Mesendoderm (in vitro differentiated cells): Measurements from ENCODE around the gene DHRS4.
"Not testable (repeated sequence)": the region's sequence is repeated elsewhere in the genome, so short reads cannot be mapped to it uniquely, and the experiment has no call there.

ENCODE experiments used
- DNase-seq: peaks from one replicate; pipeline ENCODE4 v3.0.0; 2013
- H2AK5ac ChIP-seq: 2 replicates; pipeline ENCODE4 v1.6.1; 2013; ENCODE audit warnings: low read length, inconsistent platforms
- H2BK120ac ChIP-seq: 2 replicates; pipeline ENCODE4 v1.6.1; 2013; ENCODE audit warnings: low read depth, mild to moderate bottlenecking, low read length, moderate library complexity, mixed read lengths
- H2BK15ac ChIP-seq: replicated peaks from 2 replicates; pipeline ENCODE4 v1.6.1; 2013; ENCODE audit warnings: low read depth, mild to moderate bottlenecking, moderate library complexity
- H2BK5ac ChIP-seq: 2 replicates; pipeline ENCODE4 v1.6.1; 2013; ENCODE audit warnings: low read length, inconsistent platforms
- H3K18ac ChIP-seq: 2 replicates; pipeline ENCODE4 v1.6.1; 2013; ENCODE audit warnings: mild to moderate bottlenecking, low read length, mixed read lengths
- H3K23ac ChIP-seq: one replicate; pipeline ENCODE4 v1.6.1; 2013; ENCODE audit warnings: low read length
- H3K27ac ChIP-seq: 2 replicates; pipeline ENCODE4 v1.5.1; 2013; ENCODE audit warnings: low read depth, mild to moderate bottlenecking, inconsistent platforms, low read length, moderate library complexity
- H3K27me3 ChIP-seq: 2 replicates; pipeline ENCODE4 v1.6.1; 2013; ENCODE audit warnings: low read length, control low read depth, mild to moderate bottlenecking, inconsistent platforms; ENCODE audit not compliant: insufficient read depth, poor library complexity
- H3K36me3 ChIP-seq: 2 replicates; pipeline ENCODE4 v1.6.1; 2013; ENCODE audit warnings: low read length, inconsistent platforms; ENCODE audit not compliant: control insufficient read depth, insufficient read depth
- H3K4ac ChIP-seq: one replicate; pipeline ENCODE4 v1.6.1; 2013; ENCODE audit warnings: low read depth, mild to moderate bottlenecking, low read length, moderate library complexity
- H3K4me1 ChIP-seq: 2 replicates; pipeline ENCODE4 v1.6.1; 2013; ENCODE audit warnings: low read depth, low read length, inconsistent platforms; ENCODE audit not compliant: control insufficient read depth
- H3K4me2 ChIP-seq: 2 replicates; pipeline ENCODE4 v1.6.1; 2013; ENCODE audit warnings: low read length
- H3K4me3 ChIP-seq: 2 replicates; pipeline ENCODE4 v1.5.1; 2013; ENCODE audit warnings: mild to moderate bottlenecking, low read length
- H3K56ac ChIP-seq: one replicate; pipeline ENCODE4 v1.6.1; 2013; ENCODE audit warnings: low read length
- H3K79me1 ChIP-seq: 2 replicates; pipeline ENCODE4 v1.6.1; 2013; ENCODE audit warnings: low read length, inconsistent platforms
- H3K79me2 ChIP-seq: 2 replicates; pipeline ENCODE4 v1.6.1; 2013; ENCODE audit warnings: mild to moderate bottlenecking, low read length; ENCODE audit not compliant: control insufficient read depth, insufficient read depth
- H3K9ac ChIP-seq: 2 replicates; pipeline ENCODE4 v1.6.1; 2013; ENCODE audit warnings: low read length, inconsistent platforms
- H4K5ac ChIP-seq: one replicate; pipeline ENCODE4 v1.6.1; 2013; ENCODE audit warnings: low read length
- H4K8ac ChIP-seq: one replicate; pipeline ENCODE4 v1.6.1; 2013; ENCODE audit warnings: low read depth, mild to moderate bottlenecking, control low read depth, low read length, moderate library complexity
- WGBS: extraction: QIAGEN DNeasy Blood & Tissue Kit; methylation state at CpG from one replicate; pipeline ENCODE4 v1.1.7; 2013; ENCODE audit warnings: low lambda C conversion rate, missing lambda C conversion rate; ENCODE audit not compliant: insufficient coverage; ENCODE audit errors: extremely low coverage; 5-methylcytosine and 5-hydroxymethylcytosine counted together

The DHRS4 gene

GRCh38 chr14:23953116-23953463, 480 bp upstream of the DHRS4 start:
- H2BK5ac ChIP-seq, H3K79me2 ChIP-seq, DNase-seq, H3K27ac ChIP-seq, H3K27me3 ChIP-seq, H2AK5ac ChIP-seq, H4K8ac ChIP-seq, H3K79me1 ChIP-seq, H3K23ac ChIP-seq, H2BK15ac ChIP-seq, H3K4ac ChIP-seq, H2BK120ac ChIP-seq, H3K18ac ChIP-seq, H3K36me3 ChIP-seq, H3K4me1 ChIP-seq, H4K5ac ChIP-seq: not testable (repeated sequence)
- H3K9ac ChIP-seq = peak overlapping the region; percentile 75
- peak overlapping the region; percentile 88 for H3K56ac ChIP-seq
- peak overlapping the region; percentile 7 for H3K4me3 ChIP-seq
- WGBS = no CpG with 5 or more reads among the region's 6 CpGs
- peak overlapping the region; percentile 13 for H3K4me2 ChIP-seq

GRCh38 chr14:23954279-23954614, 677 bp downstream of the DHRS4 start:
- not testable (repeated sequence) for H3K18ac ChIP-seq, H4K5ac ChIP-seq, H3K4me1 ChIP-seq, H3K4me2 ChIP-seq, H3K4ac ChIP-seq, H3K23ac ChIP-seq, H3K79me1 ChIP-seq, DNase-seq, H3K27me3 ChIP-seq, H4K8ac ChIP-seq, H3K36me3 ChIP-seq, H2AK5ac ChIP-seq, H3K4me3 ChIP-seq, H3K79me2 ChIP-seq, H2BK120ac ChIP-seq, H2BK5ac ChIP-seq, H2BK15ac ChIP-seq, H3K27ac ChIP-seq
- WGBS = no CpG with 5 or more reads among the region's 6 CpGs
- peak overlapping the region; percentile 63 for H3K9ac ChIP-seq
- H3K56ac ChIP-seq = peak overlapping the region; percentile 65

- no CpG with 5 or more reads among the region's 20 CpGs for WGBS
- H3K4me3 ChIP-seq = not testable (repeated sequence)
Measured at GRCh38 chr14:23954965-23955364, 1.4 kb downstream of the DHRS4 start.

GRCh38 chr14:23955811-23956210, 2.2 kb downstream of the DHRS4 start:
- not testable (repeated sequence) for H2AK5ac ChIP-seq, H2BK15ac ChIP-seq, H4K8ac ChIP-seq, H3K79me2 ChIP-seq, H3K4me1 ChIP-seq, H3K9ac ChIP-seq, H2BK120ac ChIP-seq, H3K23ac ChIP-seq, DNase-seq, H2BK5ac ChIP-seq, H3K4me2 ChIP-seq, H3K27ac ChIP-seq, H3K36me3 ChIP-seq, H4K5ac ChIP-seq, H3K27me3 ChIP-seq, H3K79me1 ChIP-seq, H3K4me3 ChIP-seq, H3K18ac ChIP-seq, H3K4ac ChIP-seq, H3K56ac ChIP-seq
- WGBS = no CpG with 5 or more reads among the region's 2 CpGs

More at GRCh38 chr14:23954965-23955364, 1.4 kb downstream of the DHRS4 start:
- not testable (repeated sequence) for H4K8ac ChIP-seq, H2AK5ac ChIP-seq, H3K18ac ChIP-seq, H3K79me2 ChIP-seq, H3K27ac ChIP-seq, H2BK120ac ChIP-seq, H3K23ac ChIP-seq, H3K4me2 ChIP-seq, H3K79me1 ChIP-seq, H3K36me3 ChIP-seq, H3K4ac ChIP-seq, H4K5ac ChIP-seq, H2BK5ac ChIP-seq, H3K9ac ChIP-seq, H3K56ac ChIP-seq, DNase-seq, H2BK15ac ChIP-seq, H3K4me1 ChIP-seq, H3K27me3 ChIP-seq

- not testable (repeated sequence) for H3K27me3 ChIP-seq, H2BK15ac ChIP-seq, H4K5ac ChIP-seq
Measured at GRCh38 chr14:23957913-23958569, 4.5 kb downstream of the DHRS4 start.

DNA sequence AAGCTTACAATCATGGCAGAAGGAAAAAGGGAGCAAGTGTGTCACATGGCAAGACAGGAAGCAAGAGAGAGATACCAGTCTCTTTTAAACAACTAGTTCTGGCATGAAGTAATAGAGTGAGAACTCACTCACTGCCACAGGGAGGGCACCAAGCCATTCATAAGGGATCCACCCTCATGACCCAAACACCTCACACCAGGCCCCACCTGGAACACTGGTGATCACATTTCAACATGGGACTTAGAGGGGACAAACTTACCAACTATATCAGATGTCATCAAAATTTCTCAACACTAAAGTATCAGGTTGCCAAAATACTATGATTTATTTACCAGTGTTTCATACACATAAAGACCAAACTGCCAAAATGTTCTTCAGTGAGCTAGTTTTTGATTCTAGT, 7.3 kb downstream of the DHRS4 start:
- H2BK120ac ChIP-seq, H2AK5ac ChIP-seq, H3K4me1 ChIP-seq, DNase-seq, H3K27me3 ChIP-seq, H2BK15ac ChIP-seq, H3K27ac ChIP-seq, H3K4me2 ChIP-seq, H3K79me1 ChIP-seq, H2BK5ac ChIP-seq, H3K36me3 ChIP-seq, H3K4ac ChIP-seq, H3K9ac ChIP-seq, H4K8ac ChIP-seq, H3K18ac ChIP-seq, H3K79me2 ChIP-seq, H4K5ac ChIP-seq, H3K56ac ChIP-seq, H3K4me3 ChIP-seq, H3K23ac ChIP-seq: not testable (repeated sequence)

More at GRCh38 chr14:23957913-23958569, 4.5 kb downstream of the DHRS4 start:
- not testable (repeated sequence) for H3K18ac ChIP-seq, H3K36me3 ChIP-seq, H3K4me1 ChIP-seq, H3K27ac ChIP-seq, H3K79me2 ChIP-seq, H3K79me1 ChIP-seq, H3K9ac ChIP-seq, H3K4me3 ChIP-seq, H3K4ac ChIP-seq, H3K56ac ChIP-seq, H3K23ac ChIP-seq, H2BK120ac ChIP-seq, H2AK5ac ChIP-seq, H4K8ac ChIP-seq, DNase-seq, H2BK5ac ChIP-seq, H3K4me2 ChIP-seq
- no CpG with 5 or more reads among the region's 9 CpGs for WGBS
